GM19372 (cell line): ENCODE results near the gene BCL2L12.

ENCODE experiments used
- ATAC-seq: cut with Tn5 transposase; IDR thresholded peaks from one replicate; pipeline ENCODE4 v1.9.1; 2021; ENCODE audit warnings: mild to moderate bottlenecking, low read depth, moderate library complexity; ENCODE audit not compliant: unreplicated experiment

Gene BCL2L12

GRCh38 chr19:49641688-49642491 is 23.8 kb upstream of the BCL2L12 start, which contains the start of gene SCAF1:
Gene SCAF1, plus strand, starts transcription at chr19:49642209. Its CDS starts 2,818 bp downstream, at chr19:49645027.
- ATAC-seq: peak; percentile 59

- ATAC-seq: no peak
These were observed 23.2 kb upstream of the BCL2L12 start for GRCh38 chr19:49642492-49643035.

GRCh38 chr19:49643466-49643865 is 22.3 kb upstream of the BCL2L12 start:
- ATAC-seq: no peak

GRCh38 chr19:49645592-49645991 is 20.1 kb upstream of the BCL2L12 start:
- ATAC-seq: no peak

- no peak for ATAC-seq
These were observed 19.7 kb upstream of the BCL2L12 start for GRCh38 chr19:49645995-49646394.

GRCh38 chr19:49646586-49646985 is 19.1 kb upstream of the BCL2L12 start:
- ATAC-seq: no peak

- no peak for ATAC-seq
These were observed 14.5 kb upstream of the BCL2L12 start for GRCh38 chr19:49651029-49651819.

GRCh38 chr19:49651820-49652550 is 13.7 kb upstream of the BCL2L12 start:
- no peak for ATAC-seq

- no peak for ATAC-seq
These were observed 12.9 kb upstream of the BCL2L12 start for GRCh38 chr19:49652551-49653465.

GRCh38 chr19:49653466-49653806 is 12.3 kb upstream of the BCL2L12 start:
- ATAC-seq: no peak

- ATAC-seq: no peak
These were observed 11.2 kb upstream of the BCL2L12 start for GRCh38 chr19:49654581-49654980.

GRCh38 chr19:49655570-49656455 is 9.9 kb upstream of the BCL2L12 start:
- no peak for ATAC-seq

GRCh38 chr19:49656456-49657109 is 9.2 kb upstream of the BCL2L12 start:
- no peak for ATAC-seq

- ATAC-seq: no peak
These were observed 8.1 kb upstream of the BCL2L12 start for GRCh38 chr19:49657493-49658138.

GRCh38 chr19:49658139-49658517 is 7.6 kb upstream of the BCL2L12 start:
- ATAC-seq: no peak

- ATAC-seq: no peak
These were observed 6.9 kb upstream of the BCL2L12 start for GRCh38 chr19:49658566-49659442.
